ENCODE data around the gene TUSC1.
"Not testable (repeated sequence)": the region's sequence is repeated elsewhere in the genome, so short reads cannot be mapped to it uniquely, and the experiment has no call there.

The TUSC1 gene

GRCh38 chr9:25678147-25678666 lies at the start of gene TUSC1:
TSS of gene TUSC1 (minus strand) at chr9:25678444. CDS start at chr9:25678312, 132 bp downstream.
- no peak for DNase-seq (ENCODE audit: low read depth in 2 of 2)

- no peak for DNase-seq (ENCODE audit: low read depth in 2 of 2)
Observed at GRCh38 chr9:25726871-25727410, 48.7 kb upstream of the TUSC1 start.

- no peak for DNase-seq (ENCODE audit: low read depth in 2 of 2)
Observed at GRCh38 chr9:25724424-25724823, 46.2 kb upstream of the TUSC1 start.

DNA sequence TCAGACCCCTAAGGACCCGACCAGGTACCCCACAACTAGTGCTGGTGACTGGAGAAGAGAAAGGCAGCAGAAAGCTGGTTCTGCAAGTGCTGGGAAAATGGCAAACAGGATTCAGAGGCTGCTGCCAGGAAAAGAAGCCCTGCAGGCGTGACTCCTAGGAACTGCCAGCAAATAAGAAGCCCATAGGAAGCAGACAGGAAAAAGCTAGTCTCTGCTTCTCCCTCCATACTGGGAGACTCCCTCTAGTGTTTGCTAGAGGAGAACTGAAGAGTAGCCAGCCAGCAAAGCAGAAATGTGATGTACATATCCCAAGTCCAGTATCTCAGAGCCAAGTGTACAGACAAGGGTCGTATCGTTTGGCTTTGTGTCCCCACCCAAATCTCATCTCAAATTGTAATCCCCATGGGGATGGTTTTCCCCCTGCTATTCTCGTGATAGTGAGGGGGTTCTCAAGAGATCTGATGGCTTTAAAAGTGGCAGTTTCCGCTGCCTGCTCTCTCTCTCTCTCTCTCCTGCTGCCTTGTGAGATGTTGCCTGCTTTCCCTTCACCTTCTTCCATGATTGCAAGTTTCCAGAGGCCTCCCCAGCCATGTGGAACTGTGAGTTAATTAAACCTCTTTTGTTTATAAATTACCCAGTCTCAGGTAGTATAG lies 38.1 kb upstream of the TUSC1 start:
- DNase-seq (ENCODE audit: low read depth in 2 of 2): no peak

DNA sequence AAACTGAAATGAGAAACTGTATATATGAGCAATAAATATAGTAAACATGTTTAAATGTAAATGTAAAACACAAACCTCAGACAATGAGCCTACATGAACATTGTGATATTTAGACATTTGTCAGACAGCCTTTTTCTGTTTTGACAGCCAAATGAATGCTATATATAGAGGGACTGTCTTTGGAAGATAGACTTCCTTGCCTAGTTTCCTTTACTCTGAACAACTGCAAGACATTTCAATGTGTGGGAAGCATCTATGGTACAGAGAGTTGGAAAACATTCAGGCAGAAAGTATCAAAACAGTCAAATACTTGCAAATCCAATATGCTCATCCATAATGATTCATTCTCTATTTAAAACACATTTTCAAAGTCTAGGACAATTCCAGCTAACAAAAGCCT lies 31.7 kb upstream of the TUSC1 start:
- DNase-seq (ENCODE audit: low read depth in 2 of 2): no peak

GRCh38 chr9:25704800-25705199 lies 26.6 kb upstream of the TUSC1 start:
- no peak for DNase-seq (ENCODE audit: low read depth in 2 of 2)

DNA sequence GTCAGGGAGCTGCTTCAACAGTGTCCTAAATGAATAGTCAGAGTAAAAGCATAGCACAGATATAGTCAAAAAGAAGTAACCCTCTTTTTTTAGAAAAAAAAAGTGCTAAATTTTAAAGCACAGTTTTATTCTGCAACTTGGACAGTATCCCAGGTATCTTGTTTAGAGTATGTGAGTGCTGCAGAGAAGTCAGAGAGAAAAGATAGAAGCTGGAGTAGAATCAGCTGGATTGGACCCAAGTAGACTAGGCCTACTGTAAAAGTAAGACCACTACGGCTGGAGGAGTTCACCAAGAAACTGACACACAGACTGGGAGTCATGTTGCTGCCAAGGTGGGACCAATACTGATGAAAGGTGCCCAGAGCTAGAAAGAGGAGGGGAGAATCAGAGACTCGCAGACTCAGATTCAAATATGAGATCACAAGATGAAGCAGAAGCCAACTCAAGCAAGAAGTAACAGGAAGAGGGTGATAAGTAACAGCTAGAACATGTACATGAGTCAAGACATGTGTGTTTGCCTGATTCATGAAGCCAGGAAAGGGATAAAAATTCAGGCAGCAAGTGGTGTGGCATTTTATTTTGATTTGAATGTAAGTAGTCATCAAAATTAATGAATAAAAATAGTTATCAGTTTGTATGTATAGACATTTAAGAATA lies 25.6 kb upstream of the TUSC1 start:
- DNase-seq (ENCODE audit: low read depth in 2 of 2): no peak

GRCh38 chr9:25702536-25702935 lies 24.3 kb upstream of the TUSC1 start:
- no peak for DNase-seq (ENCODE audit: low read depth in 2 of 2)

- not testable (repeated sequence) for DNase-seq (ENCODE audit: low read depth in 2 of 2)
Observed at GRCh38 chr9:25700899-25701298, 22.7 kb upstream of the TUSC1 start.

DNA sequence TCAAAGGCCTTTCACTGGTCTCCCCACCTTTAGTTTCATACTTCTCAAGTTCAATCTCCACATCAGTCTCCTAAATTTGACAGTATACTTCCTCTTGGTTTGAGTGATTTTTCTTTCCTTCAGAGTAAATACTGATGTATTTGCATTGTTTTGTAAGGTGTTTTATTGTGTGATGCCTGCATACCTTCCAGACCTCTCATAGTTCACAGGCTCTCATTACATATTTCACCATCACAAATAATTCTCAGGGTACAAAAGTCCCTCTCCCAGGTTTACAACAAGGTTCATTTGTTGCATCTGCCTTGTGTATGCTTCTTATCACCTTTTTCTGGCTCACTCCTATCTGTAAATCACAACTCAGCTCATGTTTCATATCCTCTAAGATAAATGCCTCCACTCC lies 22.2 kb upstream of the TUSC1 start:
- DNase-seq (ENCODE audit: low read depth in 2 of 2): no peak

GRCh38 chr9:25691786-25692185 lies 13.5 kb upstream of the TUSC1 start:
- no peak for DNase-seq (ENCODE audit: low read depth in 2 of 2)

DNA sequence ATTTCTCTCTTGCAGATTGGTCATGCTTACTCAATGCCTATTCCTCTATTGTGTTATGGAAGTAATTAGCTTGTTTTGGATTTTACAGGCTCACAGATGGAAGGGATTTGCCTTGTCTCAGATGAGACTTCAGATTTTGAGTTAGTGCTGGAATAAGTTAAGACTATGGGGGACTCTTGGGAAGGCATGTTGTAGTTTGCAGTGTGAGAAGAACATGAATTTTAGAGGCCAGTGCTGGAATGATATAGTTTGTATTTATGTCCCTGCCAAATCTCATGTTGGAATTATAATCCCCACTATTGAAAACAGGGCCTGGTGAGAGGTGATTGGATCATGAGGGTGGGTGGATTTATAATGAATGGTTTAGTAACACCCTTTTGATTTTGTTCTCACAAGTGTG lies 6.1 kb upstream of the TUSC1 start:
- DNase-seq (ENCODE audit: low read depth in 2 of 2): no peak

DNA sequence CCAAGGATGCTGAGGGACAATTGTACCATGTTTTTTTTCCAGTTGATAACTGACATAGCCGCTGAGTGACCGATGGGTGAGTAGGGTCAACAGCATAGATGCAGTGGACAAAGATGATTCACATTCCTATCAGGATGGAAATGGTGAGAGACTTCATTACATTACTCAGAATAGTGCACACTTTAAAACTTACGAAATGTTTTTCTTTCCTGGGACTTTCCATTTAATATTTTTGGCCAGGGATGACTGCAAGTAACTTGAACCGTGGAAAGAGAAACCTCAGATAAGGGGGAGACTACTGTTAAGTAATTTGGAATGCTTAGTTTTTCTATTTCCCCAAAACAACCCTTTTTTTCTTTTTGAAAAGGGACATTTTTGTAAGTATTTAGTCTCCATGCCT lies 3.0 kb upstream of the TUSC1 start:
- DNase-seq (ENCODE audit: low read depth in 2 of 2): no peak

DNA sequence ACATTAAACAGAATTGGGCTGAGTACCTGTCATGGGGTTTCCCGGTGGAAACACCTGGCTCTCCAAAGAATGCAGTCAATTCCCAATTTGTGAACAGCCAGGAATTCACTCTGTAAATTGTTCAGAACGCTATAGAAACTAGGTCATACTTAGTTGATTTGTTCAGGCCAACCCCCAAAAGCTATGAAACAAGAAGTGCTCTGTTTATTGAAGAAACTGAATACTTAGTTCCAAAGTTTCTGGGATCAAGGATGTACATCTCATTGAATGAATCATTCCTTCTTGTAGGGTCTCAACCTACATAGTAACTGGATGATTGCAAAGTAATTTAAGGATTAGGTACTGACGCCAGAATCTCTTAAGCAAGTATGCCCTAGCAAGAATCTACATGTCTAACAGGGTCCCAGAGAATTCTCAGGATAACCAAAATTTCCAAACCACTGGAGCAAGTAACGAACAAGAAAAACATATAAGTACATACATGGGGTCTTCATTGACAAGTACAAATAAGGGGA lies 659 bp upstream of the TUSC1 start:
- DNase-seq (ENCODE audit: low read depth in 2 of 2): no peak

GRCh38 chr9:25677301-25678146 lies 720 bp downstream of the TUSC1 start:
- DNase-seq (ENCODE audit: low read depth in 2 of 2): no peak

DNA sequence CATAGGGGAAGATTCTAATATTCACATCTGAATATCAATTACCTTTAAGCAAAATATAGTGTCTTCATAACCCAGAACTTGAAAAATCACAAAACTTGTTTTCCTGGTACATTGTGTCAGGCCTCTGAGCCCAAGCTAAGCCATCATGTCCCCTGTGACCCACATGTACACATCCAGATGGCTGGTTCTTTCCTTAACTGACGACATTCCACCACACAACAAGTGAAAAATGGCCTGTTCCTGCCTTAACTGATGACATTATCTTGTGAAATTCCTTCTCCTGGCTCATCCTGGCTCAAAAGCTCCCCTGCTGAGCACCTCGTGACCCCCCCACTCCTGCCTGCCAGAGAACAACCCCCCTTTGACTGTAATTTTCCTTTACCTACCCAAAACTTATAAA lies 2.4 kb downstream of the TUSC1 start:
- not testable (repeated sequence) for DNase-seq (ENCODE audit: low read depth in 2 of 2)

DNA sequence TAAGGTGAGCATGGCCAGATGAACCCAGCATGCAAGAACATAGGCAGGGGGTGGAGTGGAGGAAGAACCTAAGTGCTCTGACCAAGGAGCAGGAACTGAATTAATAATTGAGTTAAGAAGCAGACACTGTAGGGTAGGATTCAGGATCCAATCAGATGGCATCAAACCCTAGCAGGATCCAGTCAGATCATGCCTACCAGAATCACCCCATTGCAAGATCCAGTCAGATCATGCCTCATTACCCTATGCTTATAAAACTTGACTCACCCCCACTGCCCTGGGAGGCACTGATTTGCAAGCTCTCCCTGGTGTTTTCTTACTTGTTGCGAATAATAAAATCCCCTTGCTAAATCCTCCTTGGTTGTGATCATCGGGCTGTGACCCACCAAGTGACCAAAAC lies 19.7 kb downstream of the TUSC1 start:
- DNase-seq (ENCODE audit: low read depth in 2 of 2): no peak

DNA sequence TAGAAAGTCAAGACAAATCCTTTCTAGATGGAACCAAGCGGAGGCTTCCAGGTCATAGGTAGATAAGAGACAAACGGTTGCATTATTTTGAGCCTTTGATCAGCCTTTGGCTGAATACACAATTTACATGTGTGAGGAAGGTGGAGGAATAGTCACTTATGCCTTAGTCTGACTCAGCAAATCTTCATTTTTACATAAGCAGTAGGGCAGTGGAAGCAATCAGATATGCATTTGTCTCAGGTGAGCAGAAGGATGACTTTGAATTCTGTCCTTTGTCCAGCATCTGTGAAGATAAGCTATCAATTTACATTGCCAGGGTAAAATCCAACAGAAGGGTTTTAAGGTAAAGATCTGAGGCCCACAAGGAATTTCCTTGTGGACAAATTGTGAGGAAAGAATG lies 23.8 kb downstream of the TUSC1 start:
- no peak for DNase-seq (ENCODE audit: low read depth in 2 of 2)

- DNase-seq (ENCODE audit: low read depth in 2 of 2): no peak
Observed at GRCh38 chr9:25648116-25648515, 30.1 kb downstream of the TUSC1 start.

GRCh38 chr9:25636026-25636425 lies 42.2 kb downstream of the TUSC1 start:
- no peak for DNase-seq (ENCODE audit: low read depth in 2 of 2)

DNA sequence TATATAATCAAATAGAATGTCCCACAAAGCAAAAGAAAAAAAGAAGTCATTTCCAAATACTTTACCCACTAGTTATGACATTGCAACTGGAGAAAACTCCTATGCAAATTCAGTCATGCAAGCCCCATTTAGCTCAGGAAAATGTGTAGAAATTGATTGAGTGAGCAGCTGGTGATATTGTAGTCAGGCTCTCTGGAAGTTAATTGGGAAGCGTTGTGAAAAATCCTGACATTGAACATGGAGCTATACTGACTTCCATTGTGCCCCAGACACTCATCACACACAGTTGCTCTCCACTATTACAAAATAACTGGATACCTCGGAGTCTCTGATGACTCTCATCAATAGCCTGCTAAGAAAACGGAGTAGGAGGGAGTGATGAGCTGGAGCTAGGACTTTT lies 49.0 kb downstream of the TUSC1 start:
- no peak for DNase-seq (ENCODE audit: low read depth in 2 of 2)
